ENCODE results near the gene ICAM5.
A peak's percentile ranks its signal among the peaks of the same experiment; 100 is the strongest.
"Not testable (repeated sequence)": the region's sequence is repeated elsewhere in the genome, so short reads cannot be mapped to it uniquely, and the experiment has no call there.

ICAM5 gene

DNA sequence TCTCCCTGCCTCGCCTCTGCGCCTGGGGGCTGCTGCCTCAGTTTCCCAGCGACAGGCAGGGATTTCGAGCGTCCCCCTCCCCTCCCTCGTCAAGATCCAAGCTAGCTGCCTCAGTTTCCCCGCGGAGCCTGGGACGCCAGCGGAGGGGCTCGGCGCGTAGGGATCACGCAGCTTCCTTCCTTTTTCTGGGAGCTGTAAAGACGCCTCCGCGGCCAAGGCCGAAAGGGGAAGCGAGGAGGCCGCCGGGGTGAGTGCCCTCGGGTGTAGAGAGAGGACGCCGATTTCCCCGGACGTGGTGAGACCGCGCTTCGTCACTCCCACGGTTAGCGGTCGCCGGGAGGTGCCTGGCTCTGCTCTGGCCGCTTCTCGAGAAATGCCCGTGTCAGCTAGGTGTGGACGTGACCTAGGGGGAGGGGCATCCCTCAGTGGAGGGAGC is 19.6 kb upstream of the ICAM5 start:
- no peak for DNase-seq

DNA sequence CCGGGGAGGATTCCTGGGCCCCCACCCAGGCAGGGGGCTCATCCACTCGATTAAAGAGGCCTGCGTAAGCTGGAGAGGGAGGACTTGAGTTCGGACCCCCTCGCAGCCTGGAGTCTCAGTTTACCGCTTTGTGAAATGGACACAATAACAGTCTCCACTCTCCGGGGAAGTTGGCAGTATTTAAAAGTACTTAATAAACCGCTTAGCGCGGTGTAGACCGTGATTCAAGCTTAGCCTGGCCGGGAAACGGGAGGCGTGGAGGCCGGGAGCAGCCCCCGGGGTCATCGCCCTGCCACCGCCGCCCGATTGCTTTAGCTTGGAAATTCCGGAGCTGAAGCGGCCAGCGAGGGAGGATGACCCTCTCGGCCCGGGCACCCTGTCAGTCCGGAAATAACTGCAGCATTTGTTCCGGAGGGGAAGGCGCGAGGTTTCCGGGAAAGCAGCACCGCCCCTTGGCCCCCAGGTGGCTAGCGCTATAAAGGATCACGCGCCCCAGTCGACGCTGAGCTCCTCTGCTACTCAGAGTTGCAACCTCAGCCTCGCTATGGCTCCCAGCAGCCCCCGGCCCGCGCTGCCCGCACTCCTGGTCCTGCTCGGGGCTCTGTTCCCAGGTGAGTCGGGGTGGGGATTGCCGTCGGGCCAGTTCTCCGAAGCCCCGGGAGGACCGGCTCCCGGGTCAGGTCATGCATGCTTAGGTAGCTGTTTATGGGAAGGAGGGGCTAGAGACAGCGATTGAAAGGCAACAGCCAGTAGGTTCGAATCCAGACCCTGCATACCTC is 18.9 kb upstream of the ICAM5 start, which contains the start of gene ICAM1:
ICAM1 (plus strand) TSS at position 505 of the 779 bp plus-strand sequence; CDS start at position 545, 40 bp downstream.
- no peak for DNase-seq

DNA sequence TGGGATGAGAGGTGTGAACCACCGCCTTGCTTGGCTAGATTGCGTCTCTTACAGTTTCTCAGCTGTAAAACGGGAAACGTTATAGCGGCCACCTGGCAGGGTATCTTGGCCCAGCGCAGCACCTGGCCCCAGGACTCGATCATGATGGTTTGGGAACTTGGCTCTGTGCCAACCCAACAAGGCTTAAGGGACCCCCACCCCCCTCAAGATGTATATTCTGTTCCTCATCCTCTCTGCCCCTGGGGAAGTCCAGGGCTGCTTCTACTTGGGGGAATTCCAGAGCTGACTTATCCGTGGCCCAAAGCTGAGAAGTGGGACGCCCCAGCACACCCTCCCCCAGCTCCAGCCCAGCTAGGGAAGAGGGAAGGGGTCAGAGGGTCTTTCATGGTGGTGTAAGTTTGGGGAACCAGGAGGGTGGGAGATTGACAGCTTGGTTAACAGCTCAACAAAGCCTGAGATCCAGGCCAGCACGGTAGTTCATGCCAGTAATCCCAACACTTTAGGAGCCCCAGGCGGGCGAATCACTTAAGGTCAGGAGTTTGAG is 18.1 kb upstream of the ICAM5 start:
- no peak for DNase-seq

DNA sequence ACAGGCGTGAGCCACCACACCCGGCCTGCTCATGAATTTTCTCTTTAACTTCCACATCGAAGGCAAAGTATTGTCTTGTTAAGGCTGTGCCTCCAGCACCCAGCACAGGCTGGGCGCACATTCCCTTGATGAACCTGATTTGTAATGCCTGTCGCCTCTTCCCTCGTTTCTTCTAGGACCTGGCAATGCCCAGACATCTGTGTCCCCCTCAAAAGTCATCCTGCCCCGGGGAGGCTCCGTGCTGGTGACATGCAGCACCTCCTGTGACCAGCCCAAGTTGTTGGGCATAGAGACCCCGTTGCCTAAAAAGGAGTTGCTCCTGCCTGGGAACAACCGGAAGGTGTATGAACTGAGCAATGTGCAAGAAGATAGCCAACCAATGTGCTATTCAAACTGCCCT is 15.2 kb upstream of the ICAM5 start:
- DNase-seq: no peak

DNA sequence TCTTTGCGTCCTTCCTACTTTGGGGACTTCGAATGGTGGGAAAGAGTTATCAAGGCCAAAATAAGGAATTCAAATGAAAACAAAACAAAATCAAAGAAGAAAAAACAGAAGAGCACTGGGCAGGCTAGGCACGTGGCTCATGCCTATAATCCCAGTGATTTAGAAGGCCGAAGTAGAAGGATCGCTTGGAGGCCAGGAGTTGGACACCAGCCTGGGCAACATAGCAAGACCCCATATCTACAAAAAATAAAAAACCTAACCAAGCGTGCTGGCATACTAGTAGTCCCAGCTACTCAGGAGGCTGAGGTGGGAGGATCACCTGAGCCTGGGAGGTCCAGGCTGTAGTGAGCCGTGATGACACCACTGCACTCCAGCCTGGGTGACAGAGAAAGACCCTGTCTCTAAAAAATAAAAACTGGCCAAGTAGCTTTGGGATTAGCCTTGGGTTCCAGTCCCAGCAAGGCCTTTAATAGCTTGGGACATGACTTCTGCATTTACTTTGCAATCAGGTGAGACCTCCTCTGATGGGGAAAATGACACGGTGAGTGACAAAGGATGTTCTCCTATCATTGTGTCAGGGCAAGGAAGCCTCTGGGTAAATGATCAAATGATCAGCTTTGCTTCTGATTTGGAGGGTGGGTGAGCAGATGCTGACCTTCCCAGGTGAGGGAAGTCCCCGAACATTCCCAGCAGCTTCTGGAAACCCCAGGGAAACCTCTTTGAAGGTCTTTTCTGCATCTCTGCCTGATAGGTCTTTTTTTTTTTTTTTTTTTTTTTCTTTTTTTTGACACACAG is 11.8 kb upstream of the ICAM5 start:
- DNase-seq: no peak

DNA sequence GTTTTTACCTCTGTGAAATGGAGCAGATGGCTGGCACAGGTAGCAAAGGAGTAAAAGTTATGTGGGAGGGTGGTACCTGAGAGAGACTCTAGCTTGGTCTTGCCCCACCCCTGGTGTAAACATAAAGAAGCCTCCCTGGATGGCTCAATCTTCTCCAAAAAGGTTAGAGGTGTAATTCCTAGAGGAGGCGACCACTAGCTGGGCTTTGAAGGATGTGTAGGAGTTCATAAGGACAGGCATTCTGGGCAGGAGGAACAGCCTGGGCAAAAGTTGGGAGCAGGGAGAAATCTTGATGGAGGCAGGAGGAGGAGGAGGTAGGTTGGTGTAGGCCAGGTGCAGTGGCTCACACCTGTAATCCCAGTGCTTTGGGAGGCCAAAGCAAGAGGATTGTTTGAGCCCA is 10.8 kb upstream of the ICAM5 start:
- DNase-seq: no peak

DNA sequence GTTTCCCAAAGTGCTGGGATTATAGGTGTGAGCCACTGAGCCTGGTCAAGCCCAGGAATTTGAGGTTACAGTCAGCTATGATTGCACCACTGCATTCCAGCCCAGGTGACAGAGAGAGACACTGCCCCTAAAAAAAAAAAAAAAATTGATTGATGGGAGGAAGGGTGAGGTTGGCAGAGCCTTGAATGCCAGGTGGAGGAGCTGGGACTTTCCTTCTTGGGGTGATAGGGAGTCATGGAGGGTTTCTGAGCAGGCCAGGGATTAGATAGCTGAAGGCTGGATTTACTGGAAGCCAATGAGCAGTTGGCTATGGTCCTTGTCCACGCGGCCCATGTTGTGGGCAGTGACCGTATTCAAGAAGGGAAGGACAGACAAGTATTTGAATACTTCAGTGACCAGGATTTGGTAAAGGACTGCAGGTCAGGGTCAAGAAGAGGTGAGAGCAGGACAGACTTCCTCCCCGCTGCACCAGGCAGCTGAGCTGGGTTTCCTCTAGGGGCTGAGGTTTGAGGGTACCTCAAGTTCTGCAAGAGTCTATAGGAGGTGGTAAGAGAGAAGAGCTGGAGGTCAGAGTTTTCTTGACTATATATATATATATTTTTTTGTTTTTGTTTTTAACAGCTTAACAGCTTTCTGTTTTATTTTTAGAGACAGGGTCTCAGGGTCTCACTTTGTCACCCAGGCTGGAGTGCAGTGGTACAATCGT is 9.9 kb upstream of the ICAM5 start:
- no peak for DNase-seq

DNA sequence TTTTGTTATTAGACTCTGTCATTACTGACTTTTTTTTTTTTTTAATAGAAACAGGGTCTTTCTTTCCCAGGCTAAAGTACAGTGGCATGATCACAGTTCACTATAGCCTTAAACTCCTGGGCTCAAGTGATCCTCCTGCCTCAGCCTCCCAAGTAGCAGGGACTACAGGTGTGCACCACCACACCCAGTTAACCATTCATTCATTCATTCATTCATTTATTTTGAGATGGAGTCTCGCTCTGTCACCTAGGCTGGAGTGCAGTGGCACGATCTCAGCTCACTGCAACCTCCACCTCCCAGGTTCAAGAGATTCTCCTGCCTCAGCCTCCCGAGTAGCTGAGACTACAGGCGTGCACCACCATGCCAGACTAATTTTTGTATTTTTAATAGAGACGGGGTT is 7.7 kb upstream of the ICAM5 start:
- not testable (repeated sequence) for DNase-seq

DNA sequence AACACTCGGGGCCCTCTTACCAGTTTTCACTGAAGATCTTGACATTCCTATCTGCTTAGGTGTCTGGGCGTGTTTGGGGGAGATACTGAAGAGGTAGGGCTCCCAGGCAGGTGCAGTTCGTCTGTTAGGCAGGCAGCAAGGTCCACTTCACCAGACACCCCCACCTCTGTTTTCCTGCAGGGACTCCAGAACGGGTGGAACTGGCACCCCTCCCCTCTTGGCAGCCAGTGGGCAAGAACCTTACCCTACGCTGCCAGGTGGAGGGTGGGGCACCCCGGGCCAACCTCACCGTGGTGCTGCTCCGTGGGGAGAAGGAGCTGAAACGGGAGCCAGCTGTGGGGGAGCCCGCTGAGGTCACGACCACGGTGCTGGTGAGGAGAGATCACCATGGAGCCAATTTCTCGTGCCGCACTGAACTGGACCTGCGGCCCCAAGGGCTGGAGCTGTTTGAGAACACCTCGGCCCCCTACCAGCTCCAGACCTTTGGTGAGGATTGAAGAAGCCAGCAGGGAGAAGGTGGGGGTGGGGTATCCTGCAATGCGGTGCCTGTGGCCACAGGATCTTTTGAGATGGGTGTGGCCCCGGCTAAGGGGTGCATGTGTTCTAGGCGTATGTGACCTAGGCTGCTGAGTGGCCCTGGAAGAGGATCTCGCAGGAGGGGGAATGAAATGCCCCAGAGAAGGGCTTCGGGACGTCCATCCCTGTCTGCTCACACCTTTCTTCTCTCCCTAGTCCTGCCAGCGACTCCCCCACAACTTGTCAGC is 6.3 kb upstream of the ICAM5 start:
- no peak for DNase-seq

DNA sequence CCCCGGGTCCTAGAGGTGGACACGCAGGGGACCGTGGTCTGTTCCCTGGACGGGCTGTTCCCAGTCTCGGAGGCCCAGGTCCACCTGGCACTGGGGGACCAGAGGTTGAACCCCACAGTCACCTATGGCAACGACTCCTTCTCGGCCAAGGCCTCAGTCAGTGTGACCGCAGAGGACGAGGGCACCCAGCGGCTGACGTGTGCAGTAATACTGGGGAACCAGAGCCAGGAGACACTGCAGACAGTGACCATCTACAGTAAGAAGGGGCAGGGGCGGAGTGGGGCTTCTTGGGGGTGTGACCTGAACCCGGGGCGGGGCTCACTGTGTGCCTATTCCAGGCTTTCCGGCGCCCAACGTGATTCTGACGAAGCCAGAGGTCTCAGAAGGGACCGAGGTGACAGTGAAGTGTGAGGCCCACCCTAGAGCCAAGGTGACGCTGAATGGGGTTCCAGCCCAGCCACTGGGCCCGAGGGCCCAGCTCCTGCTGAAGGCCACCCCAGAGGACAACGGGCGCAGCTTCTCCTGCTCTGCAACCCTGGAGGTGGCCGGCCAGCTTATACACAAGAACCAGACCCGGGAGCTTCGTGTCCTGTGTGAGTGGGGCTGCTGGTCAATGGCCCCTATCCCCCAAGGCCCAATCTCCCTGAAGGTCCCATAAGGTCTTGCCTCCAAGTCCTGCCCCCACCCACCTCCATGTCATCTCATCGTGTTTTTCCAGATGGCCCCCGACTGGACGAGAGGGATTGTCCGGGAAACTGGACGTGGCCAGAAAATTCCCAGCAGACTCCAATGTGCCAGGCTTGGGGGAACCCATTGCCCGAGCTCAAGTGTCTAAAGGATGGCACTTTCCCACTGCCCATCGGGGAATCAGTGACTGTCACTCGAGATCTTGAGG is 5.4 kb upstream of the ICAM5 start:
- DNase-seq: no peak

DNA sequence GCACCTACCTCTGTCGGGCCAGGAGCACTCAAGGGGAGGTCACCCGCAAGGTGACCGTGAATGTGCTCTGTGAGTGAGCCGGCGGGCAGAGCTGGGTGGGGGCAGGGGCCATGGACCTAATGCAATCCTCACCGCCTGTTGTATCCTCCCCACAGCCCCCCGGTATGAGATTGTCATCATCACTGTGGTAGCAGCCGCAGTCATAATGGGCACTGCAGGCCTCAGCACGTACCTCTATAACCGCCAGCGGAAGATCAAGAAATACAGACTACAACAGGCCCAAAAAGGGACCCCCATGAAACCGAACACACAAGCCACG is 4.8 kb upstream of the ICAM5 start:
- DNase-seq: no peak

DNA sequence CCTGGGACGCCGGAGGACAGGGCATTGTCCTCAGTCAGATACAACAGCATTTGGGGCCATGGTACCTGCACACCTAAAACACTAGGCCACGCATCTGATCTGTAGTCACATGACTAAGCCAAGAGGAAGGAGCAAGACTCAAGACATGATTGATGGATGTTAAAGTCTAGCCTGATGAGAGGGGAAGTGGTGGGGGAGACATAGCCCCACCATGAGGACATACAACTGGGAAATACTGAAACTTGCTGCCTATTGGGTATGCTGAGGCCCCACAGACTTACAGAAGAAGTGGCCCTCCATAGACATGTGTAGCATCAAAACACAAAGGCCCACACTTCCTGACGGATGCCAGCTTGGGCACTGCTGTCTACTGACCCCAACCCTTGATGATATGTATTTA is 4.4 kb upstream of the ICAM5 start:
- no peak for DNase-seq

DNA sequence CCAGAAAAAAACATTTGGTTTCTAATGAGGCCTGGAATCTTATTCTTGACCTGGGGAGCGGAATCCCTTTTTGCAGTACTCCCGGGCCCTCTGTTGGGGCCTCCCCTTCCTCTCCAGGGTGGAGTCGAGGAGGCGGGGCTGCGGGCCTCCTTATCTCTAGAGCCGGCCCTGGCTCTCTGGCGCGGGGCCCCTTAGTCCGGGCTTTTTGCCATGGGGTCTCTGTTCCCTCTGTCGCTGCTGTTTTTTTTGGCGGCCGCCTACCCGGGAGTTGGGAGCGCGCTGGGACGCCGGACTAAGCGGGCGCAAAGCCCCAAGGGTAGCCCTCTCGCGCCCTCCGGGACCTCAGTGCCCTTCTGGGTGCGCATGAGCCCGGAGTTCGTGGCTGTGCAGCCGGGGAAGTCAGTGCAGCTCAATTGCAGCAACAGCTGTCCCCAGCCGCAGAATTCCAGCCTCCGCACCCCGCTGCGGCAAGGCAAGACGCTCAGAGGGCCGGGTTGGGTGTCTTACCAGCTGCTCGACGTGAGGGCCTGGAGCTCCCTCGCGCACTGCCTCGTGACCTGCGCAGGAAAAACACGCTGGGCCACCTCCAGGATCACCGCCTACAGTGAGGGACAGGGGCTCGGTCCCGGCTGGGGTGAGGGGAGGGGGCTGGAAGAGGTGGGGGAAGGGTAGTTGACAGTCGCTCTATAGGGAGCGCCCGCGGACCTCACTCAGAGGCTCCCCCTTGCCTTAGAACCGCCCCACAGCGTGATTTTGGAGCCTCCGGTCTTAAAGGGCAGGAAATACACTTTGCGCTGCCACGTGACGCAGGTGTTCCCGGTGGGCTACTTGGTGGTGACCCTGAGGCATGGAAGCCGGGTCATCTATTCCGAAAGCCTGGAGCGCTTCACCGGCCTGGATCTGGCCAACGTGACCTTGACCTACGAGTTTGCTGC is 2.7 kb upstream of the ICAM5 start, which contains the start of gene ICAM4:
ICAM4 (plus strand) TSS at position 153 of the 935 bp plus-strand sequence; CDS start at position 211, 58 bp downstream.
- no peak for DNase-seq

DNA sequence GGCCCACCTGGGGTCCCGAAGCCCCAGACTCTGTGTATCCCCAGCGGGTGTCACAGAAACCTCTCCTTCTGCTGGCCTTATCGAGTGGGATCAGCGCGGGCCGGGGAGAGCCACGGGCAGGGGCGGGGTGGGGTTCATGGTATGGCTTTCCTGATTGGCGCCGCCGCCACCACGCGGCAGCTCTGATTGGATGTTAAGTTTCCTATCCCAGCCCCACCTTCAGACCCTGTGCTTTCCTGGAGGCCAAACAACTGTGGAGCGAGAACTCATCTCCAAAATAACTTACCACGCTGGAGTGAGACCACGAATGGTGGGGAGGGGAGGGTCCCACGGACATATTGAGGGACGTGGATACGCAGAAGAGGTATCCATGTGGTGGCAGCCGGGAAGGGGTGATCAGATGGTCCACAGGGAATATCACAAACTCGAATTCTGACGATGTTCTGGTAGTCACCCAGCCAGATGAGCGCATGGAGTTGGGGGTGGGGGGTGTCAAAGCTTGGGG is 1.0 kb upstream of the ICAM5 start:
- DNase-seq: peak; percentile 44

DNA sequence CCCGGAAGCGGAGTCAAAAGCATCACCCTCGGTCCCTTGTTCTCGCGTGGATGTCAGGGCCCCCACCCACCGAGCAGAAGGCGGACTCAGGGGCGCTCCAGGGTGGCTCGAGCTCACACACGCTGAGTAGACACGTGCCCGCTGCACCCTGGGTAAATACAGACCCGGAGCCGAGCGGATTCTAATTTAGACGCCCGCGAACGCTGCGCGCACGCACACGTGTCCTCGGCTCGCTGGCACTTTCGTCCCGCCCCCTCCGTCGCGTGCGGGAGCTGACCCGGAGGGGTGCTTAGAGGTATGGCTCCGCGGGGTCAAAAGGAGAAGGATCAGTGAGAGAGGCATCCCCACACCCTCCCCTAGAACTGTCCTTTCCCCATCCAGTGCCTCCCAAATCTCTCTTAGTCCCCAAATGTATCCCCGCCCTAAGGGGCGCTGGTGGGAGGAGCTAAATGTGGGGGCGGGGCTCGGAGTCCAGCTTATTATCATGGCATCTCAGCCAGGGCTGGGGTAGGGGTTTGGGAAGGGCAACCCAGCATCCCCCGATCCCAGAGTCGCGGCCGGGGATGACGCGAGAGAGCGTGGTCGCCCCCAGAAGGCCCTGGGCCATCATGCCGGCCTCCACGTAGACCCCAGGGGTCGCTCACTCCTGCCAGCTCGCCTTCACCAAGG is 451 bp upstream of the ICAM5 start:
- DNase-seq: peak; percentile 37

DNA sequence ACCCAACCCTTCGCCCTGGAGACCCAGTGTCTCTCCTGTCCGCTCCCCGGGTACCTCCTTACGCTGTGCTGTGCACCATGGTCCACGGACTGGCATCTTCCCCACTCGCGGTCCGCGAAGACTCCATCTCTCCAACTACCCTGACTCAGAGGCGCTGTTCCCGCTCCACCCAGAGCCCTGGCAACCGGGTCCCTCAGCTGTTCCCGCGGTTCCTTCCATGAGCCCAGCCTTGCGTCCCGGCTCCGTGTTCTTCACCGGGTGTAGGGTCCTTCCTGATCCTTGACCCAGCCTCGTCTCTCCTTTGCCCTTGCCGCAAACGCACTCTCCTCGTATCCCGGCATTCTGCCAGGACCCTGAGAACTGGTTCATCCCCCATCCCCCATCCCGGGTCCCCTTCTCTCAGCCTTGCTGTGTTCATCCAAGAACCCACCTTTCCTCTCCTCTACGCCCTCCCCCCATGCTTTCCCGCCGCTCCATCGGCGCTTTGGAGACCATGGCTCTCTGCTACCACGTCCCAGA is 664 bp downstream of the ICAM5 start:
- DNase-seq: no peak

DNA sequence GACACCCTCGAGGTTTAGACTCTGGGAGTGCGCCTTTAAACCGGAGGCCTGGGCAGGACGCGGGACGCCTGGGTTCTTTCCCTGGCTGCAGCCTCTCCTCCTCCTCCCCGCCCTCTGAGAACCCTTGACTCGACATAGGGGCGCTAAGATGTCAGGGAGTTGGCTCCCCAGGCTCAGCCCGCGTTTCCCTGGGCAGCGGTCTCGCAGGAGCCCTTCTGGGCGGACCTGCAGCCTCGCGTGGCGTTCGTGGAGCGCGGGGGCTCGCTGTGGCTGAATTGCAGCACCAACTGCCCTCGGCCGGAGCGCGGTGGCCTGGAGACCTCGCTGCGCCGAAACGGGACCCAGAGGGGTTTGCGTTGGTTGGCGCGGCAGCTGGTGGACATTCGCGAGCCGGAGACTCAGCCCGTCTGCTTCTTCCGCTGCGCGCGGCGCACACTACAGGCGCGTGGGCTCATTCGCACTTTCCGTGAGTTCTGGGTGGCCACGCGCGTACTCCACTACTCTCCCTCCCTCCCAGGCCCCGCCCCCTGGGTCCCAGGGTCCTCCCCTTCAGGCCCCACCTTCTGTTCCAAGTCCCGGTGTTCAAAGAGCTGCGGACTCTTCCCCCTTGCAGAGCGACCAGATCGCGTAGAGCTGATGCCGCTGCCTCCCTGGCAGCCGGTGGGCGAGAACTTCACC is 1.3 kb downstream of the ICAM5 start:
- DNase-seq: no peak

DNA sequence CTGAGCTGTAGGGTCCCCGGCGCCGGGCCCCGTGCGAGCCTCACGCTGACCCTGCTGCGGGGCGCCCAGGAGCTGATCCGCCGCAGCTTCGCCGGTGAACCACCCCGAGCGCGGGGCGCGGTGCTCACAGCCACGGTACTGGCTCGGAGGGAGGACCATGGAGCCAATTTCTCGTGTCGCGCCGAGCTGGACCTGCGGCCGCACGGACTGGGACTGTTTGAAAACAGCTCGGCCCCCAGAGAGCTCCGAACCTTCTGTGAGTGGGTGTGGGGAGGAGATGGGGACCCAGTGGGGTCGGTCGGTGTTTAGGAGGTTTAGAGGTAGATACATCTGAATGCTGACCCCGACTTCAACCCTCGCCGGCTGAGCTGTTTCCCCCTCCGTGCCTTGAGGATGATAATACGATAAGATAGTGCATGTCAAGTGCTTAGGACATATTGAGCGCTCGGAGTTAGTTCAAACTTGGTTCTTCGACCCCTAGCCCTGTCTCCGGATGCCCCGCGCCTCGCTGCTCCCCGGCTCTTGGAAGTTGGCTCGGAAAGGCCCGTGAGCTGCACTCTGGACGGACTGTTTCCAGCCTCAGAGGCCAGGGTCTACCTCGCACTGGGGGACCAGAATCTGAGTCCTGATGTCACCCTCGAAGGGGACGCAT is 1.9 kb downstream of the ICAM5 start:
- no peak for DNase-seq

Data from NCI-H524 treated with DMSO at 0.1 percent for 48 hours (cell line).